Parathyroid adenoma (tissue), 2 donors: ENCODE data around the gene AARS1.
"Not testable (repeated sequence)": the region's sequence is repeated elsewhere in the genome, so short reads cannot be mapped to it uniquely, and the experiment has no call there.

ENCODE experiments used
- H2AFZ ChIP-seq: fragments of 300-600 bp; sonication (generic); one replicate; pipeline ENCODE4 v1.7.0; 2017; ENCODE audit warnings: antibody characterized with exemption, mild to moderate bottlenecking
- H3K27ac ChIP-seq: fragments of 300-600 bp; sonication (generic); one replicate; pipeline ENCODE4 v1.7.0; 2017
- H3K27me3 ChIP-seq: fragments of 300-600 bp; sonication (generic); one replicate; pipeline ENCODE4 v1.7.0; 2017; ENCODE audit warnings: low read length; ENCODE audit not compliant: control insufficient read depth, insufficient read depth
- H3K36me3 ChIP-seq: fragments of 300-600 bp; sonication (generic); one replicate; pipeline ENCODE4 v1.7.0; 2017; ENCODE audit warnings: low read length; ENCODE audit not compliant: control insufficient read depth, insufficient read depth
- H3K4me1 ChIP-seq: fragments of 300-600 bp; sonication (generic); one replicate; pipeline ENCODE4 v1.7.0; 2017; ENCODE audit warnings: control low read depth
- H3K4me2 ChIP-seq: fragments of 300-600 bp; sonication (generic); one replicate; pipeline ENCODE4 v1.7.0; 2017; ENCODE audit warnings: low read length
- H3K4me3 ChIP-seq: fragments of 300-600 bp; sonication (generic); one replicate; pipeline ENCODE4 v1.7.0; 2017; ENCODE audit warnings: low read depth, low read length
- H3K79me2 ChIP-seq: fragments of 300-600 bp; sonication (generic); one replicate; pipeline ENCODE4 v1.7.0; 2017; ENCODE audit warnings: control low read depth
- H3K9ac ChIP-seq: fragments of 300-600 bp; sonication (generic); one replicate; pipeline ENCODE4 v1.7.0; 2017; ENCODE audit warnings: mild to moderate bottlenecking
- H3K9me3 ChIP-seq: fragments of 300-600 bp; sonication (generic); one replicate; pipeline ENCODE4 v1.7.0; 2017; ENCODE audit warnings: low read length; ENCODE audit not compliant: control insufficient read depth
- TF ChIP-seq, protein P1 (sequence below): fragments of 300-600 bp; sonication (generic); IDR thresholded peaks from one replicate; pipeline ENCODE4 v1.7.0; 2017; ENCODE audit warnings: antibody characterized with exemption, mild to moderate bottlenecking
- donor health status: primary hyperparathyroidism.

Gene AARS1

DNA sequence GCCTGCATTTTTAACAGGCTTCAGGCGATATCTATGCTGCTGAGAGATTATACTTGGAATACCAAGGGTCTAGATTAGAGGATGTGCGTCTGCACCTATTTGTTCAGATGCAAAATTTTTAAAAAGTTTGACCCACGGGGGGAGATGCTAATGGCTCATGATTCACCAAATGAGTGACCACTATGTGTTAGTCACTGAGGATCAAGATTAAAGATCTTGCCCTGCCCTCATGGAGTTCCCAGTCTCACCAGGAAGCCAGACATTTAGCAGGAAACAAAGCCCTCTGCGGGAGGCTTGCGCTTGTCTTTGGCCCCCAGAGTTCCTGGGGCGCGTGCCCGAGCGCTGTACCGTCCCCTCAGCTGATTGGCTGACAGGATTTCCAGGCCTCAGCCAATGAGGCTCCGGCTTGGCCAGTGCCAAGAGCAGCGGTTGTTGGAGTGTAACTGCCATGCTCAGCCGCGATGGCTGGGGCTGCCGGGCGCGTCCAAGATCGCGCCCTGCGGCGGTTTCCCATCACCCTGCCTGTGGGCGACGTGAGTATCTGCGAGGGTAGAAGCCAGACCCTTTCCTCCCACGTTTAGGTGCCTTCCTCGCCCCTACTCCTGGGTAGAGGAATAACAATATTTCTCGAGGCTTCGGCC lies 5.2 kb upstream of the AARS1 start:
- Histone ChIP-seq H3K27ac (no peak overlapping the region), H3K4me2 (no peak overlapping the region), H3K36me3 (no peaks in the 10 kb centered on the region), H3K4me3 (no peak overlapping the region), H2AFZ (no peak overlapping the region), H3K4me1 (peaks cover 5% of the 10 kb centered on the region), H3K9me3 (no peaks in the 10 kb centered on the region), H3K79me2 (peaks cover 5% of the 10 kb centered on the region), H3K27me3 (no peaks in the 10 kb centered on the region), H3K9ac (no peak overlapping the region)
- TF ChIP-seq, protein P1, sequence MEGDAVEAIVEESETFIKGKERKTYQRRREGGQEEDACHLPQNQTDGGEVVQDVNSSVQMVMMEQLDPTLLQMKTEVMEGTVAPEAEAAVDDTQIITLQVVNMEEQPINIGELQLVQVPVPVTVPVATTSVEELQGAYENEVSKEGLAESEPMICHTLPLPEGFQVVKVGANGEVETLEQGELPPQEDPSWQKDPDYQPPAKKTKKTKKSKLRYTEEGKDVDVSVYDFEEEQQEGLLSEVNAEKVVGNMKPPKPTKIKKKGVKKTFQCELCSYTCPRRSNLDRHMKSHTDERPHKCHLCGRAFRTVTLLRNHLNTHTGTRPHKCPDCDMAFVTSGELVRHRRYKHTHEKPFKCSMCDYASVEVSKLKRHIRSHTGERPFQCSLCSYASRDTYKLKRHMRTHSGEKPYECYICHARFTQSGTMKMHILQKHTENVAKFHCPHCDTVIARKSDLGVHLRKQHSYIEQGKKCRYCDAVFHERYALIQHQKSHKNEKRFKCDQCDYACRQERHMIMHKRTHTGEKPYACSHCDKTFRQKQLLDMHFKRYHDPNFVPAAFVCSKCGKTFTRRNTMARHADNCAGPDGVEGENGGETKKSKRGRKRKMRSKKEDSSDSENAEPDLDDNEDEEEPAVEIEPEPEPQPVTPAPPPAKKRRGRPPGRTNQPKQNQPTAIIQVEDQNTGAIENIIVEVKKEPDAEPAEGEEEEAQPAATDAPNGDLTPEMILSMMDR: no peak

DNA sequence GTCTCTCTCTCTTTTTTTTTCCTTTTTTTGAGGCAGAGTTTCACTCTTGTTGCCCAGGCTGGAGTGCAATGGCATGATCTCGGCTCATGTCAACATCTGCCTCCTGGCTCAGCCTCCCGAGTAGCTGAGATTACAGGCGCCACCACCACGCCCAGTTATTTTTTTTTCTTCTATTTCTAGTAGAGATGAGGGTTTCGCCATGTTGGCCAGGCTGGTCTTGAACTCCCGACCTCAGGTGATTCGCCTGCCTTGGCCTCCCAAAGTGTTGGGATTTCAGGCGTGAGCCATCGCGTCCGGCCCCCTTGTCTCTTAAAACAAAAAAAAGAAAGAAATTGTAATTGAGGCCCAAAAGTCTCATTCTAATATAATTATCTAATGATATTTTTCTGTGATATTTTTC lies 2.8 kb upstream of the AARS1 start:
- not testable (repeated sequence) for H2AFZ ChIP-seq, H3K27ac ChIP-seq, H3K27me3 ChIP-seq

DNA sequence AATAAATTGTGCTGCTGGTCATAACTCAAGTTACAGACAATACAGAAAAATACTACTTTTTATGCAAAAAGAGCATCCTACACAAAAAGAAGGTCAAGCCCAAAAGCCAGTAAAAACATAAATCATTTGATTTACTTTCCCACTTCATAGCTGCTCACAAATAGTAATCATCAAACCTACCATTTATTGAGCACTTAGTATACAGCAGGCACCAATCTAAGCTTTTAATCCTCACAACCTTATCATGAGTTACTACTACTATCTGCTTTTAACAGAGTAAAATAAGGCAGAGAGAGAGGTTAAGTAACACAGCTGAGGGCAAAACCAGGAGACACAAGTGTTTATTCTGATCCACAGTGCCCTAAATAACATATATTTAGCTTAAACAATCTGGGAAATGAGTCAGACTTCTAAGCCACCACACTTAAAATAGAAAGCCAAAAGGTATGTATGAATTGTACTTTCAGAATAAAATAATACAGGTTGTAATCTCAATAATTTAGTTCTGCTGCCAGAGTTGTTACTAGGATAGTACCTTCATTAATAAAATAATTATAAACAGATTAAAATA lies 1.7 kb upstream of the AARS1 start:
- Histone ChIP-seq H3K4me1 (no peaks in the 10 kb centered on the region), H3K27ac (no peak overlapping the region), H3K9me3 (no peaks in the 10 kb centered on the region), H3K9ac (no peak overlapping the region), H3K36me3 (no peaks in the 10 kb centered on the region), H2AFZ (no peak overlapping the region), H3K27me3 (no peaks in the 10 kb centered on the region), H3K4me2 (no peak overlapping the region), H3K79me2 (peaks cover 19% of the 10 kb centered on the region), H3K4me3 (no peak overlapping the region)
- TF ChIP-seq, protein P1: no peak

More for the DNA sequence above, 2.8 kb upstream of the AARS1 start:
- not testable (repeated sequence) for H3K4me2 ChIP-seq, H3K4me3 ChIP-seq, H3K9me3 ChIP-seq, H3K4me1 ChIP-seq, H3K9ac ChIP-seq, H3K36me3 ChIP-seq
- peaks cover 16% of the 10 kb centered on the region for H3K79me2 ChIP-seq

DNA sequence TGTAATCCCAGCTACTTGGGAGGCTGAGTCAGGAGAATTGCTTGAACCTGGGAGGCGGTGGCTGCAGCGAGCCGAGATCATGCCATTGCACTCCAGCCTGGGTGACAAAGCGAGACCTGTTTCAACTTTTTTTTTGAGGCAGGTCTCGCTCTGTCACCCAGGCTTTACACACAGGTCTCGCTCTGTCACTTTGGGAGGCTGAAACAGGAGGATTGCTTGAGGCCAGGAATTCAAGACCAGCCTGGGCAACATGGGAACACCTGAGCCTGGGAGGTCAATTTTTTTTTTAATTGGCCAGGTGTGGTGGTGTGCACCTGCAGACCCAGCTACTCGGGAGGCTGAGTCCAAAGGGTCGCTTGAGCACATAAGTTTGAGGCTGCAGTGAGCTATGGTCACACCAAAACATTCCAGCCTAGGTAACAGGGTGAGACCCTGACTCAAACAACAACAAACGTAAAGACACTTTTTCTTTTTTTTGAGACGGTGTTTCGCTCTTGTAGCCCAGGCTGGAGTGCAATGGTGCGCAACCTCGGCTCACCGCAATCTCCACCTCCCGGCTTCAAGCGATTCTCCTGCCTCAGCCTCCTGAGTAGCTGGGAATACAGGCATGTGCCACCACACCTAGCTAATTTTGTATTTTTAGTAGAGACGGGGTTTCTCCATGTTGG lies 1.9 kb downstream of the AARS1 start:
- not testable (repeated sequence) for H3K27ac ChIP-seq, H3K9me3 ChIP-seq, H3K9ac ChIP-seq, H2AFZ ChIP-seq, H3K4me2 ChIP-seq, H3K27me3 ChIP-seq, H3K4me1 ChIP-seq, H3K36me3 ChIP-seq, H3K4me3 ChIP-seq
- H3K79me2 ChIP-seq: peaks cover 30% of the 10 kb centered on the region

DNA sequence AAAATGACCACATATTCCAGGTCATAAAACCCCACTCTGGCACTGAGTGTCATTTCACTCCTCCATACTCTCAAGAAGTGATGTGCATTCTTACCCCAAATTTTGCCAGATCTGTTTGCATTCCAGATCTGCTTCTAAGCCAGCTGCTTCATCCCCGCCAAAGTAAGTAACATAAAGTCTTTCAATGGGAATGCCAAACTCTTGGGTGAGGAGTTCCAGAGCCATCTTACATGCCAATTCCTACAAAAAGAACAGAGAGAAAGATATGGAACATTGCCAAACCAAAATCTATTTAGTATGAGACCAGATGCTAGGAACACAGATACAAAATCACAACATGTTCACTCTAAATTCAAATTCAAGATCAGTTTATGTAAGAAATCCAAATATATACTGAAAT lies 12.9 kb downstream of the AARS1 start:
- H3K27me3 ChIP-seq: no peaks in the 10 kb centered on the region
- H3K27ac ChIP-seq: no peak overlapping the region
- peaks cover 34% of the 10 kb centered on the region for H3K79me2 ChIP-seq
- TF ChIP-seq, protein P1: no peak
- no peaks in the 10 kb centered on the region for H3K36me3 ChIP-seq
- no peaks in the 10 kb centered on the region for H3K4me1 ChIP-seq
- no peak overlapping the region for H3K4me2 ChIP-seq
- no peak overlapping the region for H3K9ac ChIP-seq
- no peak overlapping the region for H3K4me3 ChIP-seq
- no peaks in the 10 kb centered on the region for H3K9me3 ChIP-seq
- H2AFZ ChIP-seq: no peak overlapping the region
